Right atrium auricular region (tissue), 2 donors: Measurements from ENCODE around the gene ETV6. TPM values are rescaled to one million over a fixed set of nuclear protein-coding genes. Genes with fewer than 3 reads are reported as not detected.
"Not testable (repeated sequence)": the region's sequence is repeated elsewhere in the genome, so short reads cannot be mapped to it uniquely, and the experiment has no call there.

ENCODE experiments used
- DNase-seq: peaks from one replicate; pipeline ENCODE4 v3.0.0-alpha.2; 2019; ENCODE audit warnings: low spot score
- H3K27ac ChIP-seq, 2 donors: fragments of 200-600 bp; sonication (generic); 1 replicate in 1 of 2; 2 replicates in 1 of 2; pipeline ENCODE4 v1.5.1; 2016 to 2019
- H3K27me3 ChIP-seq, 2 donors: fragments of 200-600 bp; sonication (generic); one replicate each; pipeline versions ENCODE4 v1.5.1 to v1.6.0; 2017 to 2019
- H3K36me3 ChIP-seq: fragments of 200-600 bp; sonication (generic); one replicate; pipeline ENCODE4 v1.5.1; 2016
- H3K4me1 ChIP-seq, 2 donors: fragments of 200-600 bp; sonication (generic); one replicate each; pipeline versions ENCODE4 v1.5.1 to v1.6.0; 2017 to 2019
- H3K4me3 ChIP-seq, 2 donors: fragments of 200-600 bp; sonication (generic); 1 replicate in 1 of 2; 2 replicates in 1 of 2; pipeline ENCODE4 v1.5.1; 2017 to 2019; ENCODE audit warnings: mild to moderate bottlenecking in 1 of 2, moderate library complexity in 1 of 2
- H3K9me3 ChIP-seq, 2 donors: fragments of 200-600 bp; sonication (generic); one replicate each; pipeline ENCODE4 v1.5.1; 2019
- CTCF ChIP-seq, 2 donors: fragments of 200-600 bp; sonication (generic); IDR thresholded peaks; one replicate each; pipeline ENCODE4 v1.5.1; 2019; ENCODE audit warnings: antibody characterized with exemption in 2 of 2
- total RNA-seq, 2 donors: library from RNA; depleted of rRNA; stranded (reverse); fragments of >200 nt; gene quantifications; one replicate each; pipeline ENCODE4 v1.1.0, GENCODE V29; 2016

The ETV6 gene
- total RNA-seq, 2 donors from 2014 or later: 6.7 TPM

GRCh38 chr12:11904124-11904523, 254.7 kb downstream of the ETV6 start:
- H3K9me3 ChIP-seq: peaks cover 0 to 10% of the 10 kb centered on the region in 2 donors
- H3K4me3 ChIP-seq: no peak overlapping the region
- H3K36me3 ChIP-seq: no peaks in the 10 kb centered on the region
- TF ChIP-seq CTCF (IDR thresholded peaks at IDR 0.05): no peak
- H3K27ac ChIP-seq: no peak overlapping the region
- no peaks in the 10 kb centered on the region for H3K27me3 ChIP-seq
- no peaks in the 10 kb centered on the region for H3K4me1 ChIP-seq
- DNase-seq: no peak

GRCh38 chr12:11905534-11905933, 256.1 kb downstream of the ETV6 start:
- H3K27me3 ChIP-seq: no peaks in the 10 kb centered on the region
- DNase-seq: no peak
- no peaks in the 10 kb centered on the region for H3K36me3 ChIP-seq
- no peak for TF ChIP-seq CTCF (IDR thresholded peaks at IDR 0.05)
- H3K9me3 ChIP-seq: peaks cover 0 to 10% of the 10 kb centered on the region in 2 donors
- H3K4me1 ChIP-seq: no peaks in the 10 kb centered on the region
- H3K27ac ChIP-seq: no peak overlapping the region
- no peak overlapping the region for H3K4me3 ChIP-seq

DNA sequence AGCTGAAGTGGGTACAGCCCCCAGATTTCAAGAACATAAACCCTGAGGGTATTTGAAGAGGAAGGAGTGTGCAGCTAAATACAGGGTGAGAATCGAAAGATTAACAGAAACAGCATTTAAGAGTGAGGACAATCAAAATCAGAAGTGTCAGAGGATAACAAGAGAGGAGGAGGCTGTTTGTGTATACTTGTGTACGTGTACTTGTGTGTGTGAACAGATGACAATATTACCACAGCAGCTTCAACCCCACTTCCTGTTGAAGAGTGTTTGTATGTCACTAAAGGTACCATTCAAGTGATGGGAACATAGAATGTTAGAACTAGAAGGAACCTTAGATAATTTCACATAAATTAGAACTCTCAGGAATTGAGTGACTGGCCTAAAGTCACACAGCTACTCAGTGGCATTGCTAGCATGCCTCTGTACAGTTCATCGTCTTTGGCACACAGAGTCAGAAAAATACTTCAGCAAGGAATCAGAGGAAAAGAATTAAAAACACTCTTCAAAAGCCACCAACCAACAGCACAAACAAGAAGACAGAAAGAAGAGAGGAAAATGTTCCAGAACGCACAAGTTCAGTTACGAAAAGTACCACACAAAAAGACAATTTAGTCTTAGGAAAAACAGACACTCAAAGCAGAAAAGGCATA, 256.9 kb downstream of the ETV6 start:
- TF ChIP-seq CTCF (IDR thresholded peaks at IDR 0.05): no peak
- peaks cover 0 to 10% of the 10 kb centered on the region in 2 donors for H3K9me3 ChIP-seq
- H3K36me3 ChIP-seq: no peaks in the 10 kb centered on the region
- no peak overlapping the region for H3K27ac ChIP-seq
- no peaks in the 10 kb centered on the region for H3K4me1 ChIP-seq
- no peak overlapping the region for H3K4me3 ChIP-seq
- no peak for DNase-seq
- H3K27me3 ChIP-seq: no peaks in the 10 kb centered on the region

GRCh38 chr12:11907625-11908024, 258.2 kb downstream of the ETV6 start:
- Histone ChIP-seq H3K36me3 (no peaks in the 10 kb centered on the region), H3K4me3 (no peak overlapping the region), H3K27me3 (no peaks in the 10 kb centered on the region), H3K9me3 (peaks cover 0 to 10% of the 10 kb centered on the region in 2 donors), H3K27ac (no peak overlapping the region), H3K4me1 (no peaks in the 10 kb centered on the region)
- no peak for DNase-seq
- TF ChIP-seq CTCF (IDR thresholded peaks at IDR 0.05): no peak

DNA sequence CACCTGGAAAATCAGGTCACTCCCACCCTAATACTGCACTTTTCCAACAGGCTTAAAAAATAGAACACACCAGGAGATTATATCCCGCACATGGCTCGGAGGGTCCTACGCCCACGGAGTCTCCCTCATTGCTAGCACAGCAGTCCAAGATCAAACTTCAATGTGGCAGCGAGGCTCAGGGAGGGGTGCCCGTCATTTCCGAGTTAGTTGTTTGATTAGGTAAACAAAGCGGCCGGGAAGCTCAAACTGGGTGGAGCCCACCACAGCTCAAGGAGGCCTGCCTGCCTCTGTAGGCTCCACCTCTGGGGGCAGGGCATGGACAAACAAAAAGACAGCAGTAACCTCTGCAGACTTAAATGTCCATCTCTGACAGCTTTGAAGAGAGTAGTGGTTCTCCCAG, 259.9 kb downstream of the ETV6 start:
- not testable (repeated sequence) for H3K36me3 ChIP-seq, DNase-seq, H3K27ac ChIP-seq, H3K4me1 ChIP-seq, H3K4me3 ChIP-seq, H3K27me3 ChIP-seq
- H3K9me3 ChIP-seq: peaks cover 0 to 10% of the 10 kb centered on the region in 2 donors

GRCh38 chr12:11916113-11916512, 266.6 kb downstream of the ETV6 start:
- Histone ChIP-seq H3K4me1 (no peaks in the 10 kb centered on the region), H3K9me3 (no peaks in the 10 kb centered on the region), H3K4me3 (no peak overlapping the region), H3K36me3 (no peaks in the 10 kb centered on the region), H3K27ac (no peak overlapping the region), H3K27me3 (no peaks in the 10 kb centered on the region)
- DNase-seq: no peak
- TF ChIP-seq CTCF (IDR thresholded peaks at IDR 0.05): no peak
